HG03521 (cell line): ENCODE data around the gene SIRPA.

ENCODE experiments used
- ATAC-seq: cut with Tn5 transposase; IDR thresholded peaks from one replicate; pipeline ENCODE4 v1.9.1; 2021; ENCODE audit warnings: mild to moderate bottlenecking, moderate library complexity; ENCODE audit not compliant: unreplicated experiment

SIRPA gene

DNA sequence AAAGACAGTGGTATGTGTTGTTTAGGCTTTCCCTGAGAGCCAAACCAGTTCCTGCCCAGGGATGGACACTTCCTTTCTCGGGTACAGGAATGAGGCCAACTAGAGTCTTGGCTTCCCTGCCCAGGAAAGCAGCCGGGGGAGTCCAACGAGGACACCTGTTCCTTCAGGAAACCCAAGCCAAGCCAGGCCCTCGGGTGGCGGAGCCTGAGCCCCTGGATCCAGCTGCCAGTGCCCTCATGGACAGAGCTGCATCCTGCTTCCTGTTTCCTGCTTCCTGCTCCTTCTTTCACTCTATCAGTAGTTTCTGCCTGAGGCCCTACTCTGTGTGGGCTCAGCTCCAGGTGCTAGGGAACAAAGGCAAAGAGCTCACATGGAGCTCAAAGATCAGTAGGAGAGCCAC, 7.9 kb upstream of the SIRPA start:
- ATAC-seq = no peak

DNA sequence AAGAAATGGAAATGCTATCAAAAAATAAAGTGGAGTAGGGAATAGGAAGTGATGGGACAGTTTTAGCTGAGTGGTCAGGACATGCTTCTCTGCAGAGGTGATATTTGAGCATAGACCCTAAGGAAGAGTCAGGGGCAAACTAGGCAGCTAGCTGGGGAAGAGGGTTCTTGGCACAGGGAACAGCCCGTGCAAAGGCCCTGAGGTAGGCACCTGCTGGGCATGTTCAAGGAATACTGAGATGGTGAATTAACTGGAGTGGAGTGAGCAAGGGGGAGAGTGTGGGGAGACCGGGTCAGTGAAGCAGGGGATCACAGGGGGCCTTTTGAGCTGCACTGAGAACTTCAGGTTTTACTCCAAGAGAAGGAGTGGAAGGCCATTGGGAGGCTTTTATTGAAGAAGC, 7.5 kb upstream of the SIRPA start:
- ATAC-seq = no peak

DNA sequence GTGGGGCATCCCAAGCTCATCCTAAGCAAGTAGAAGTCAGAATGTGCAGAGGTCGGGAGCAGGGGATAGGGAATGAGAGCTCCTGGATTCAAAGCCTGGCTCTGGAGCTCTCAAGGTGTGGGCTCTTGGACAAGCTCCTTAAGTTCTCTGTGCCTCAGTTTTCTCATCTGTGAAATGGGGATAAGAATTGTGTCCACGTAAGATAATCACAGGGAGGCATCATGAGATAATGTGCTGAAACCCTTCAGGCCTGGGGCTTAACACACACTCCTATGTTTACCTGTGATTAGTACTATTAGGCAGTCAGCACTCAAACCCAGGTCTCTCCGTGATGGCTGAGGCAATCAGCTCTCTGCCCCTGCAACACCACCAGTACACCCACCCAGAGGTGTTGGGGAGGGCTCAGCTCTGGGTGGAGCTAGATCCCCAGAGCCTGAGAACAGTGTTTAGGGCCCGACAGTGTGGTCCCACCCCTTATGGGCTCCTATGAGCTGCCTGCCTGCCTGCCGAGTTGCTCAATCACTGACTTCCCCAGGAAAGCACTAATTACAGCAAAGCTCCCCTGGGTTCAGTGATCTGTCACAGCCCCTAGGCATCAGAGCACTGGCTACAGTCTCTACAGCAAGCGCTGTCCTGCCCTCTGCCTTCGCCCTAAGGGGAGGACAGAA, 6.3 kb upstream of the SIRPA start:
- ATAC-seq = no peak

DNA sequence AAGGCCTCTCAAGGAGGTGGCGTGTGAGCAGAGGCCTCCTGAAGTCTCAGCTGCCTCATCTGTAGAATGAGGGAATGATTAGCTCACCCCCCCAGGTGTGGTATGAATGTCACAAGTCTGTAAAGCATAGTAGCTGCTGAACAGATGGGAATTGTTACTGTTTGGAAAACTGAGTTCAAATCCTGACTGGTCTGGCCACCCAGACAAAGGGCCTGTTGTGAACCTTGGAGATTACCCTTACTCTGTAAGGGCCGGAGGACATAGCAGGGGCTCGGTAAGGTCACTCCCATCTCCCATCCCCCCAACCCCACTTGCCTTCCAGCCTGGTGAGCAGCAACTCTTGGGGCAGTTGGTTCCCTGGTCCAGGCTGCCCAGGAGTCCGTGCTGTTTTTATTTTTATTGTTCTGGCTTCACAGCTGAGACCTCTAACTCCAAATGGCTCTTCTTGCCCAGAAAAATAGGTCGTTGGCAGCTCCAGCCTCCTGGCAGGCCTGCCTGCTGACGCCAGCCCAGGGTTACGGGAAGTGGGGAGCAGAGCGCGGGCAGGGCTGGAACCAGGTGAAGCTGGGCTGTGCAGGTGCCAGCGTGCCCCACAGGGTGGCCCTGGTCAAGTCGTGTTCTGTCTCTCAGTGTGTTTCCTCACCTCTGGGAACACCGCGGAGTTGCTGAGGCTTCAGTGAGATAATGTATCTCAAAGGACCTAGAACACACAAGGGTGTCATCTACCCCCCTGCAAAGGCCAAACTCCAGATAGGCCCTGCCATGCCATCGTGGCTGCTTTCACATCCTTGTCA, 4.5 kb upstream of the SIRPA start:
- ATAC-seq = no peak

DNA sequence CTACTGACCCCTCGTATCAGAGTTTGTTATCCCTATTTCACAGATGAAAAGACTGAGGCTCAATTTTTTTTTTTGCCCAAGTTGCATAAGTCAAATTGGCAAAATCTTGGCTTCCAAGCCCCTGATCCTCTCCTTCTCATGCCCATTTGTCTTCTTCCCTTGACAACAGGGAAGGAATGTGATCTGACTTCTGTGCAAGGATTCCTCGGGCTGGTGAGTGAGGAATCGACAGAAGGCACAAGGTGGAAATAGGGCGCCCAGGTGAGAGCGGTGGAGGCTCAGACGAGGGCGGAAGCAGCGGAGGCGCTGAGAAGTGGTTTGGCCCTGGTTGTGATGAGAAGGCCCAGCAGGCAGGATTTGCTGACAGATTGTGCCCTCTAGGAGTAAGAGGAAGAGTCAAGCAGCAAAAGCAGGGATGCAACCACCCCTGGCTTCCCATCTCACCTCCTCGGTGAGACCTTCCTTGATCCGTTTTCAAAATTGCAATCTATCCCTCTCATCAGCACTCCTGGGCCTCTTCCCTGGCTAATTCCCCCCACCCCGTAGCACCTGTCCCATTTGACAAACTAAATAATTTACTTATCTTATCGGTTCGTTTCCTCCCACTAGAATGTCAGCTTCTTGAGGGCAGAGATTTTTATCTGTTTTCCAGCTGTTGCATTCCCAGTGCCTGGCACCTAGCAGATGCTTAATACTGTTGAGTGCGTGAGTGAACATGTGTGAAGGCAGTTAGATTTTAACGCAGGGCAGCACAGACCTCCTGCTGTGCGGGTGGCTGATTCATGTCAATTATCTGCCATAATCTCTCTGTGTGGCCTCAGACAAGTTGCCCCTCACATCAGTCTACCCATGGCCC, 3.7 kb upstream of the SIRPA start:
- ATAC-seq = no peak

DNA sequence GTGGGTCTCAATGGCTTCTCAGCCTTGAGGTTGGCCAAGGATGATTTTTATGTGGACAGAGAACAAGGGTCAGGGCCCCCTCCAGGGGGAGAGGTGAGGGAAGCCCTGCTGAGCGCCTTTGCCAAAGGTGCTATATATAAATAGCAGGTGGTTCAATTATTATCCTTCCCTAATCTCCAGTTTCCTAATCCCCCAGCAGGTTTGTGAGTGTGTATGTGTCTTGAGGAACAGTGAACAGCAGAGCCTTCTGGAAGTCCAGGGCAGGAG, 3.2 kb upstream of the SIRPA start:
- ATAC-seq = no peak

DNA sequence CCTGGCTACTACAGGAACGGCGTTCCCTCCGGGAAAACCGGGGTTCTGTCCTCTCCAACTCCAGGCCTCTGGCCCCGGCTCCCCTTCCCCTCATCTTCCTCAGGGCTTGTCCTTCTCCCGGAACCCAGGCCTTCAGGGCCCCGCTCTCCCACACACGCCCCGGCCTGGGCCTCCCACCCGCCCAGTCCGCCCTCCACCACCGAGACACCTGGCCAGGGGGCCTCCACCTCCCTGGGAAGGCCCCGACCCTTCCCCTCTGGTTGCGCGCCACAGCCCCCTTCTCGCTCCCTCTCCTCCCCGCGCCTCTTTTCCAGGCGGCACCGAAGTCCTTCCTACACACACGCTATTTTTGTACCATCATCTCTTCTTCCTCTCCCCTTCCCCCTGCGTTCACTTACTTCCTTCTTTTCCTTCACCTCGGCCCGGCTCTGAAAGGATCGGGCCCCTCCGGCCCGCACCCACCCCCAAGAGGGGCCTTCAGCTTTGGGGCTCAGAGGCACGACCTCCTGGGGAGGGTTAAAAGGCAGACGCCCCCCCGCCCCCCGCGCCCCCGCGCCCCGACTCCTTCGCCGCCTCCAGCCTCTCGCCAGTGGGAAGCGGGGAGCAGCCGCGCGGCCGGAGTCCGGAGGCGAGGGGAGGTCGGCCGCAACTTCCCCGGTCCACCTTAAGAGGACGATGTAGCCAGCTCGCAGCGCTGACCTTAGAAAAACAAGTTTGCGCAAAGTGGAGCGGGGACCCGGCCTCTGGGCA, 1.3 kb upstream of the SIRPA start:
- ATAC-seq = no peak

DNA sequence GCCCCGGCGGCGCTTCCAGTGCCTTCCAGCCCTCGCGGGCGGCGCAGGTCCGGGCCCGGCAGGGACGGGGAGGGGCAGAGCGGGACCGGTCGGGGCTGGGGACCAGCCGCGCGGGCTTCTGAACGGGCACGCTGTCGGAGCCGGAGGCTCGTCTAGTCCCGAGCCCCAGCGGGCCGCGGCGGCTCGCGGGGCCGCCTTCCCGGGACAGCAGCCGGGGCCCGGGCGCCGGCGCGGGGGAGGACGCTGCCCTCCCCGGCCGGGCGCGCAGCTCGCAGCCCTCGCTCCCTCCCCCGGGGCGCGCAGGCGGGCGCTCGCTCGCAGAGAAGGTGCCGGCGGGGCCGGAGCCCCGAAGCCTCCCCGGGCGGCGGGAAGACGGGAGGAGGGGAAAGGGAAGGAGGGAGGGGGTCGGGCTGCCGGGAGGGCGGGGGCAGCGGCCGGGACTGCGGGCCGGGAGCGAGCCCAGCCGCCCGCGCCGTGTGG, 696 bp upstream of the SIRPA start:
- ATAC-seq = no peak

DNA sequence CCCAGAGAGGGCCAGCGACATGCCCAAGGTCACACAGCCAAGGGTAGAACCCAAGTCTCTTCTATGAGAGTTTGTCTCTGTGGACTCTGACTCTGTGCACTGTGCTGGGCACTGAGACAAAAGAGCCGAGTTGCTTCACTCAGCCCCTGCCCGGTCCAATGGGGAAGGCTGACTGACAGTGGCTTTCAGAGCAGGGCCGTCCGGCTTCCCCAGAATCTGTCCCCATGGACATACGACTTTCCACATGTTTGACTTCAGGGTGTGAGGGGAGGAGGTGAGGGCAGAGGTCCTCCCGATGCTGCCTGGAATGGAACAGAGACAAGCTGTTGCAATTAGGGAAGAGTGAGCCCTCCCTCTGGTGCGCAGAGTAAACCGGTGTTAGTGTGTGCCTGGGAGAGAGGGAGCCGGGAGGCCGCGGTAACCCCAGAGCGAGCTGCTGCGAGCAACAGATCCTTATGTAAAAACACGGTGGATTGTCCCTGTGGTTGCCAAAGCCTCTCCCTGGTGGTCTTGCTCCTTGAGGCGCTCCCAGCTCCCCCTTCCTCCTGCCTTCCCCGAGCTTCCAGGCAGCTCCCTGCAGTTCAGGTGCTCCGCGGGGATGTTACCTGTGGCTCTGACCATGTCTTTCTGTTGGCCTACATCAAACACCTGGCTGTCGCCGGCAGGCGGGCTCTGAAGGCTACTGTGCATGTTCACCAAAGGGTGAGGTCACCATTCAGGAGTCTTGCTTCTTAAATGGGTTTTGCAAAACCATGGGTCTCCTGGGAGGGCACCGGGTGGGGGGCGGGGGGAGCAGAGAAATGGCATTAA, 672 bp downstream of the SIRPA start:
- ATAC-seq = no peak

DNA sequence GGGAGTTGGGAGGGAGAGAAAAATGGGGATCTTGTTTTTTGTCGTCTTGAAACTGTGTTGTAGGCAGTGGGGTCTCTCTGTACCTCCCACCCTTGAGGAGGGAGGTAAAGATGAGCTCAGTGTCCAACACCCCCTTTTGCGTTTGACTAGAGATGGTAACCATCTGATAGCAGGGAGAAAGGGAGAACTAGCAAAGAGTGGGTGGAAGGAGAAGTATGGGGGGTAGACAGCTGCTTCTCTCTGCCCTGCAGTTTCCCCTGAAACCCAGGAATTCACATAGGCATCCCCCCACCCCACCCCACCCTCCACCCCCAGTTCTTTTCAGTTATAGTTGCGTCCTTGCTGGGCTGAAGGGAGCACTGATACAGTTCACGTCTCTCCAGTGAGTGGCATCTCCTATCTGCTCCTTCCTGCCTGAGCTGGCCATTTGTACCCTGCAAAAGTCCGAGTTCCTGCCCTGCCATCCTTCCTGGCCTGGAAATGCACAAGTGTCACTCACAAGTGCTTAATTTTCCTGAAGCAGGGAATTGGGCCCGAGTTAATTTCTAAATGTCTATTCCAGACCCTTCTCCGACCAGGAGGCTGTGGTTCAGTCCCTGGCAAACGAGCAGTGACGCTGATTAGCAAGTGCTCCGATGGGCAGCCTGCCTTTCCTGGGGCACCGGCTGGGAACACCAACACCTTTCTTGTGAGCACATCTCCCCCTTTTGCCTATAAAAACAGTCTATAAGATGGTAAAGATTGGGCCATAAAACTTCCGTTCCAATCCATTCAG, 1.5 kb downstream of the SIRPA start:
- no peak for ATAC-seq

DNA sequence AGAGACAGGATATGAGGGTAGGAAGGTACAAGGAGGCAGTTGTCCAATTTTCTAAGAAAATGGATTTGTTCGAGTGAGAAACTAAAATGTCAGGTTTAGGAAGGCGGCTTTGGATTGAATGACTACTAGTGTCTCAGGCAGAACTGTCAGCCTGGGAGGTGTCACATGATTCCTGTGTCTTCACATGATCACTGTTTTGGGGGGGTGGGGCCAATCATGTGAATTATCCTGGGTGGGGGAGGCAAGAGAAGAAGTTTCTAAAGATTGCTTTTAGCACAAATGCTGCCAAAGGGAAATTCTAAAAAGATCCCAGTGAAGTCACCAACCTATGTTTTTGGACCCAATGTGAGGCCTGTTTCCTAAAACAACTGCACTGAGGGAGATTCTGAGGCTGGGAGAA, 2.3 kb downstream of the SIRPA start:
- ATAC-seq = no peak

DNA sequence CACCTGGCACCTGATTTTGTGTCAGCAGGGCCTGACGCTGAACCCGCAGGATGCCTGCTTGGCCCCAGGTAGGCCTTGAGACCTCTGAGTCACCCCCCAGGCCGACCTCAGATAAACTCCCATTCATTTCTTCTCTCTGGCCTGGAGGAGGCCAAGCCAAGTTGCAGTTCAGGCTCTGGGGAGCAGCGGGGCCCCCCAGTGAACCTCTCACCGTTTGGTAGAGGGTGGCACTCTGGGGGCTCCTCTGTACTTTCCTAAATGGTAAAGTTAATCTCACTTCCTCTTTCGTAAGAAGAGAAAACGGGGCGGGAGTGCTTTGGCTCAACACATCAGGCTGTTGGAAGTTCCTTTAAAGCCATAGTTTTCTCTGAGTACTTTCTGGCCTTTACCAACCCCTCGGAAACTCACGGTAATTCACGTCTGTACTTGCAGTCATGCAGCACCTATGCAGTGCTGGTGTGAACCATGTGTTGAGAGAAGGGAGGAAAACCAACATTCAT, 2.8 kb downstream of the SIRPA start:
- peak; percentile 43 for ATAC-seq

DNA sequence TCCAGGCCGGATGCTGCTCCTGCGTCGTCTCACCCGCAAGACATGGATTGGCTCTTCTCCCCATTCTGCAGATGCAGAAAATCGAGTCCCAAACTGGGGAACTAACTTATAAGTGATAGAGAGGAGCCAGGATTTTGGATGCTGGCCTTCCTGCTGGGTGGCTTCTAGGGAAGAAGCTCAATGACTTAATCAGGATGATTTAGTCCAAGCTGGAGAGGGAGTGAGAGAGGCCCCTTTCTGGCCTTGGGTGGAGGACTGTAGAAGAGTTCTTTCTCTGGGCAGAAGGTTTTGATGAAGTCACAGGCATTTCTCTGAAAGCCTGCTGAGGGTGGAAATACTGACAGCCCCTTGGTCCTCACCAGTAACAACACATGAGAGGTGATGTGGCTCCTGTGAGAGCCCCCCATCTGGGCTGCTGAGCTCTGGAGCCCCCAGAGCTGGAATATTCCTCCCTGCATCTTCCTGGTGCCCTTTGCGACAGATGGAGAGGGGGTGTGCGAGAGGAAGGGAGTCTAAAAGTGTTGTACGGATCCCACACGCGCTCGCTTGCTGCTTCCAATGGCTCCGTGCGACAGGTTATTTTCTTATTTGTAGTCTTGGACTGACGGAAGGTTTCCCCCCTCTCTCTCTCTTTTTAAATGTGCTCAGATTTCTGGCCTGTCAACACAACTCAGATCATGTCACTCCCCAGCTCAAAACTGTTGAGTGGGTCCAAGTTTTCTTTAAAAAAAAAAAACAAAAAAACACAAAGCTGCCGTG, 3.5 kb downstream of the SIRPA start:
- no peak for ATAC-seq

DNA sequence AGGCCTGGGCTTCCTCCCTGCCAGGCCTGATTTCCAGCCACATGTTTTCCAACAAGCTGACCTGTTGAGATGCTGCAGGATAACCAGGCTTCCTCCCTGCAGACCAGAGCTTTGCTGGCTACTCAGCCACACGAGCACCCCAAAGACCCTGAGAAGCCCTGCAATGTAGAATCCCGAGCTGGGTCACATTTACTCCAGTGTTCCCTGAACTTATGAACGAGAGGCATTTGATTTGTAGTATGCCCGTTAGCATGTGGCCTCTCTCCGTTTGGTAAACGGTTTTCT, 4.0 kb downstream of the SIRPA start:
- no peak for ATAC-seq

DNA sequence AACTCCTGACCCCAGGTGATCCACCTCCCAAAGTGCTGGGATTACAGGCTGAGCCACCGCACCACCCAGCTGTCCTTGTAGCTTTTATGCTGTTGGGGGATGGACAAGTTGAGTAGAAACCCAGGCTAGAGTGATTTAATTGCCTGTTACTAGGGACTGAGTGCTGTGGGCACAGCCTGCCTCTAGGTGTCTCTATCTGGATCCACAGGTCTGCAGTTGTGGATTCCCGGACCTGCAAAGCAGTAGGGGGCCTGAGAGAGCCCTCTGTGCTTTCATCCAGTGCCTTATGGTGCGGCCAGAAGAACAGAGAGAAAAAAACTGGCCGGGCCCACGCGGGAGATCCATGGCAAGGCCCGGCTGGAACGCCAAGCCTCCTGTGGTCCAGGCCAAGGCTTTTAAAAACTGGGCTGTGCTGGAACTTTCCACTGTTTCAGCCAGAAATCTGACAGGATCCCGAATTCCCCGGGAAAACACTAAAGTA, 5.2 kb downstream of the SIRPA start:
- no peak for ATAC-seq

DNA sequence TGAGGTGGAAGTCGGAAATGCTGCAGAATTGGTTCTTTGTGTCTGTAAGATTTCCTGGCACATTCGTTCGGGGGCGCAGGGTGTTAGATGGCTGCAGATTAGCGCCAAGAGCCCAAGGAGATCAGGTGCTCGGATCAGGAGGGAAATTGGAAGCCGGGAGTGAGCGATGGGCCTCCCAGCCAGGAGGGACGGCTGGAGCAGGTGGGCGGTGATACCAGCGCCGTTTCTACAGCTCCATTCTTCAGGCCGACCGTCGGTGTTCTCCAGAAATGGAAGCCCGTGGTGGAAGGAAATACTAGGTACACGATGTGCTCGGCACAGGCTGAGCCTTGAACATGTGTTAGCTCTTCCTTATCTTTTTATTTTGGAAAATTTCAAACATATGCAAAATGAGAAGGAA, 6.5 kb downstream of the SIRPA start:
- ATAC-seq = no peak

DNA sequence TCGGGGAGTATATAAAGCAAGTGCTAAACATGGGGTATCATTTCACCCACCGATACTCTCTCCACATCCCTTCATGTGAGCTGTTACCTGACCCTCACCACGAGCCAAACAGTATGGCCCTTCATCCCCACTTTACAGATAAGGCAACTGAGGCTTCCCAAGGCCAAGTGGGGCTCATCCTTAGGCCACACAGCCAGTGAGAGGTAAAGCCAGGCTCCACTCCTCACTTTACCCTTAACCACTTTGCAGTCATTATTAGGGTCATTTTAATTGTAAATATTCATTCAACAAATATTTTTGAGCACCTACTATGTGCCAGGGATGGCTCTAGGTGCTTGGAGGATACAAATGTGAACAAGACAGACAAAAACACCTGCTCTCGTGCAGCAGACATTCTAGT, 7.0 kb downstream of the SIRPA start:
- ATAC-seq = no peak

DNA sequence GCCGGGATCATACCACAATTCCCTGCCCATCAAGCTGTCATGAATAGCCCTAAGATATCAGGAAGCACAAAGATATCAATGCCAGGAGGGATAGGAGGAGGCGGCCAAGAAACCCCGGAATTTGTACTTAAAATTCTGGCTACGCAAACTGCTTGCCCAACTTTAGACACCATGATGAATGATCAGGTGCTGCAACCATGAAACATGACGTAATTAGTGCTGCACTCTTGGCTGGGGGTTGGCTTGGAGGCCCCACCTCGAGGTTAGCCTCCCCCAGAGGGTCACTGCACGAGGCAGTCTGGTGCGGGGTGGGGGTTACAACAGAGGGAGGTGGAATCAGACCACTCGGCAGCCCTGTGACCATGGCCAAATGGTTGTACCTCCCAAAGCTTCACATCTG, 8.9 kb downstream of the SIRPA start:
- no peak for ATAC-seq

DNA sequence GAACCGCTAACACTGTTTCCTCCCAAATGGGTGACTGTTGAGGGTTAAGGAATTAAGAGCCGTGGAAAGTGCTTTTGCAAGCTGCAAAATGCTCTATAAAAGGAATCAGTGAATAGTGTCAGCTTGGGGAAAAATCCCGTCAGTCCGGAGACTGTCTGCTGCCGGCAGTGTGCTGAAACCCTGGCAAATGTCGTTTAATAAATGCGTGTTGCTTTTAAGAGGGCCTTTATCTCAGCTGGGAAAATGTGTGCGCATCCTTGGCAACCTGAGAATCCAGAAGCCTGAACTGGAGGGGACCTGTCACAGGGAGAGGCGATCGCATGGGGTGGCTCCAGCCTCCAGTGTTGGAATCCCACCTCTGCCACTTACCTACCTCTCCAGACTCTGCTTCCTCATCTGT, 9.8 kb downstream of the SIRPA start:
- ATAC-seq = no peak
